ENCODE results near the gene MYL5.

- TF ChIP-seq CTCF (IDR thresholded peaks at IDR 0.05; ENCODE audit: insufficient read depth, low read length) = no peak
- no peak for TF ChIP-seq GABPA (IDR thresholded peaks at IDR 0.05; ENCODE audit: low read depth)
These were observed 55.3 kb downstream of the MYL5 start for GRCh38 chr4:729336-730315.

Measured in HL-60 (cell line).